Sigmoid colon (tissue), 4 donors: ENCODE results near the gene PODNL1.

Source experiments
- CTCF ChIP-seq, 4 experiments: fragments of 450-650 bp in 3 of 4; fragments of 200-600 bp in 1 of 4; IDR thresholded peaks; one replicate each; pipeline ENCODE4 v1.5.1; 2016 to 2019; ENCODE audit warnings: antibody characterized with exemption in 4 of 4, mild to moderate bottlenecking in 3 of 4, moderate library complexity in 2 of 4
- POLR2AphosphoS5 ChIP-seq, 4 donors: sonication (generic); formaldehyde crosslinking; IDR thresholded peaks; one replicate each; pipeline ENCODE4 v1.6.1; 2017; ENCODE audit warnings: antibody characterized with exemption in 4 of 4

GRCh38 chr19:13918726-13919411 is 19.3 kb downstream of the PODNL1 start:
- TF ChIP-seq POLR2AphosphoS5 (IDR thresholded peaks at IDR 0.05), result no peak
- no peak for TF ChIP-seq CTCF (IDR thresholded peaks at IDR 0.05)
